ENCODE measurements around the gene LDHB. TPM values are rescaled to one million over a fixed set of nuclear protein-coding genes. Genes with fewer than 3 reads are reported as not detected.

Gene LDHB
- total and polyA plus RNA-seq, 12 donors: 1,053 to 3,111 (median 2,124) TPM

GRCh38 chr12:21697904-21698630 lies 40.4 kb upstream of the LDHB start:
- ATAC-seq: peak in 3 of 8 donors; percentile 25 to 62 (median 28)
- TF ChIP-seq CTCF (IDR thresholded peaks at IDR 0.05): peak; percentile 40 to 88 (median 73)
- peak overlapping the region in 2 of 10 donors; percentile 17 to 50 for H3K27ac ChIP-seq

DNA sequence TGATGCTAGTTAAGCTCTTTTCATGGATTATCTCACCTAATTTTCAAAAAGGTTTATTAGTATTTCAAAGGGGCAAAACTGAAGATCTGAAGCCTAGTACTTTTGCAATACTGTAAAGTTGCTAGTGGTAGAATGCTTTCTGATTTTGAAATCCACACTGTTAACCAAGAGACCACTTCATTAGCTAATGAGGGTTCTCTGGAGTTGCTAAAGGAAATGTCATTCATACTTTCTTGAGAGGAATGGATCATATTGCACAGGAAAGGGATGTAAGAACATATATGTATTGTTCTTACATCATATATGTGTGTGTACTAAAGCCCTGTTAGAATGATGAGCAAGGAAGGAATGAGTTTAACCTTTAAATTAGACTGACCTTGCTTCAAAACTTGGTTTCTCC lies 39.0 kb upstream of the LDHB start:
- DNase-seq (no peak), ATAC-seq (no peak)
- no peak overlapping the region for H3K4me3 ChIP-seq
- peaks cover 0 to 11% (median 0%) of the 10 kb centered on the region in 11 donors for H3K9me3 ChIP-seq
- no peaks in the 10 kb centered on the region for H3K27me3 ChIP-seq
- no peak overlapping the region for H3K27ac ChIP-seq
- peaks cover 0 to 9% (median 4%) of the 10 kb centered on the region in 9 donors for H3K4me1 ChIP-seq
- TF ChIP-seq CTCF (IDR thresholded peaks at IDR 0.05): no peak
- intact Hi-C loops (cut with DNase I): loop anchor here in 9 of 10 donors (1.0 to 10.0 kb wide), 8 partner anchors 138 to 748 kb away; no protein-coding TSS in a partner anchor
- no peaks in the 10 kb centered on the region for H3K36me3 ChIP-seq

More at GRCh38 chr12:21697904-21698630, 40.4 kb upstream of the LDHB start:
- H3K9me3 ChIP-seq: no peaks in the 10 kb centered on the region
- no peaks in the 10 kb centered on the region for H3K27me3 ChIP-seq
- H3K4me1 ChIP-seq: peaks cover 0 to 9% (median 4%) of the 10 kb centered on the region in 9 donors
- H3K36me3 ChIP-seq: no peaks in the 10 kb centered on the region
- WGBS, 2 donors: 19 to 21% methylated on average over 7 of the region's 7 CpGs
- intact Hi-C loops (cut with DNase I): loop anchor here (1.0 to 10.0 kb wide), 9 partner anchors 137 to 747 kb away; no protein-coding TSS in a partner anchor
- peak overlapping the region in 5 of 10 donors; percentile 21 to 40 (median 29) for H3K4me3 ChIP-seq
- DNase-seq: no peak

DNA sequence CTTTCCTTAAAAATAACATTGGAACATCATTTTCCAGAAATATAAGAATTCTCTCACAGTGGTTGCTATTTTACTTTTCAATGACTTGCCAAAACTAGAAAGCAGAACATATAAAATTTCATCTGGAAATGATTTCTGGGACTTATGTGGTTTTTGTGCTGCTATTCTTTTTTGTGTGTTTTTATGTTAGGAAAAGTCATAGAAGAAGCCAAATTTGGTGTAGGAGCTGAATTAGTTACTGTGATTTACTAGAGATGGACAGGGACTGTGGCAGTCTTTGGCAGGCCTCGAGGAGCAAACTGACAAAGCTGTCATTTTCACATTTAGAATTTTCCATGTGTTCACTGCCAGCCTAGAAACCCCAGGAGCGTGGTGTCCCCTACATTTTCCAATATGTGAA lies 38.3 kb upstream of the LDHB start:
- no peak overlapping the region for H3K27ac ChIP-seq
- peaks cover 0 to 11% (median 0%) of the 10 kb centered on the region in 11 donors for H3K9me3 ChIP-seq
- ATAC-seq (no peak), DNase-seq (no peak)
- no peak for TF ChIP-seq CTCF (IDR thresholded peaks at IDR 0.05)
- H3K4me1 ChIP-seq: peaks cover 0 to 9% (median 4%) of the 10 kb centered on the region in 9 donors
- no peaks in the 10 kb centered on the region for H3K27me3 ChIP-seq
- H3K36me3 ChIP-seq: no peaks in the 10 kb centered on the region
- H3K4me3 ChIP-seq: no peak overlapping the region
- 61 to 74% methylated on average over 2 of the region's 2 CpGs for WGBS, 2 donors
- intact Hi-C loops (cut with DNase I): loop anchor here in 9 of 10 donors (2.0 to 10.0 kb wide), 7 partner anchors 139 to 749 kb away; no protein-coding TSS in a partner anchor

GRCh38 chr12:21694660-21695059 lies 37.0 kb upstream of the LDHB start:
- Histone ChIP-seq H3K4me1 (peaks cover 0 to 9% (median 4%) of the 10 kb centered on the region in 9 donors), H3K36me3 (no peaks in the 10 kb centered on the region), H3K27me3 (no peaks in the 10 kb centered on the region), H3K27ac (no peak overlapping the region), H3K4me3 (no peak overlapping the region), H3K9me3 (peaks cover 0 to 15% (median 1%) of the 10 kb centered on the region in 11 donors)
- ATAC-seq (no peak), DNase-seq (no peak)
- intact Hi-C loops (cut with DNase I): loop anchor here in 7 of 10 donors (5.0 to 10.0 kb wide), 5 partner anchors 140 to 750 kb away; no protein-coding TSS in a partner anchor
- 93 to 94% methylated on average over 10 of the region's 10 CpGs for WGBS, 2 donors
- no peak for TF ChIP-seq CTCF (IDR thresholded peaks at IDR 0.05)

All from heart right ventricle (tissue), 16 donors.